Mucosa of stomach (tissue), 1 donor: Measurements from ENCODE around the gene CNR2.

Experiments used
- H3K27me3 ChIP-seq: one replicate; pipeline ENCODE4 v1.7.0; 2013; ENCODE audit warnings: mild to moderate bottlenecking, low read length; ENCODE audit not compliant: control insufficient read depth, insufficient read depth
- H3K36me3 ChIP-seq: one replicate; pipeline ENCODE4 v1.7.0; 2013; ENCODE audit warnings: low read length; ENCODE audit not compliant: control insufficient read depth, insufficient read depth
- H3K4me1 ChIP-seq: one replicate; pipeline ENCODE4 v1.7.0; 2013; ENCODE audit warnings: mild to moderate bottlenecking, low read length; ENCODE audit not compliant: control insufficient read depth, insufficient read depth
- H3K4me3 ChIP-seq: one replicate; pipeline ENCODE4 v1.7.0; 2013; ENCODE audit warnings: low read length
- H3K9ac ChIP-seq: one replicate; pipeline ENCODE4 v1.7.0; 2013; ENCODE audit warnings: mild to moderate bottlenecking, low read length, moderate library complexity
- H3K9me3 ChIP-seq: one replicate; pipeline ENCODE4 v1.7.0; 2013; ENCODE audit warnings: mild to moderate bottlenecking, low read length, moderate library complexity; ENCODE audit not compliant: control insufficient read depth
- donor health status: Pancreatic carcinoma.

Gene CNR2

GRCh38 chr1:23930861-23931490 is 17.8 kb upstream of the CNR2 start:
- H3K4me3 ChIP-seq = no peak overlapping the region
- H3K27me3 ChIP-seq = no peaks in the 10 kb centered on the region
- no peaks in the 10 kb centered on the region for H3K4me1 ChIP-seq
- H3K9ac ChIP-seq = no peak overlapping the region
- no peaks in the 10 kb centered on the region for H3K36me3 ChIP-seq
- no peaks in the 10 kb centered on the region for H3K9me3 ChIP-seq

DNA sequence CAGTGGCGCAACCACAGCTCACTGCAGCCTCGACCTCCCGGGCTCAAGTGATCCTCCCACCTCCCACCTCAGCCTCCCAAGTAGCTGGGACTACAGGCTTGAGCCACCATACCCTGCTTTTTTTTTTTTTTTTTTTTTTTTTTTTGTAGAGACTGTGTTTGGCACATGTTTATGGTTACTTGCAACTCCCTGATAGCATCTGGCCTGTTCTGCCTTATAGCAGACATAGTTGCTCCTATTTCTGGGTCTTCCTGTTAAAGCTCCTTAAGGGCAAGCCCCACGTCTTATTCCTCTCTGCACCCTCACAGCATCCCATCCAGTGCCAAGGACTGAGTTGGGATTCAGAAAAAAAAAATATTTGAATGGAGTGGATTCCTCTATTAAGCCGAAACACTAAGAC is 17.1 kb upstream of the CNR2 start:
- Histone ChIP-seq H3K9ac (no peak overlapping the region), H3K4me3 (no peak overlapping the region), H3K4me1 (no peaks in the 10 kb centered on the region), H3K36me3 (no peaks in the 10 kb centered on the region), H3K27me3 (no peaks in the 10 kb centered on the region), H3K9me3 (no peaks in the 10 kb centered on the region)

- no peaks in the 10 kb centered on the region for H3K9me3 ChIP-seq
- H3K4me1 ChIP-seq = peaks cover 3% of the 10 kb centered on the region
- no peaks in the 10 kb centered on the region for H3K36me3 ChIP-seq
- H3K27me3 ChIP-seq = no peaks in the 10 kb centered on the region
- H3K9ac ChIP-seq = no peak overlapping the region
- H3K4me3 ChIP-seq = no peak overlapping the region
Observed at GRCh38 chr1:23928789-23929188, 15.6 kb upstream of the CNR2 start.

DNA sequence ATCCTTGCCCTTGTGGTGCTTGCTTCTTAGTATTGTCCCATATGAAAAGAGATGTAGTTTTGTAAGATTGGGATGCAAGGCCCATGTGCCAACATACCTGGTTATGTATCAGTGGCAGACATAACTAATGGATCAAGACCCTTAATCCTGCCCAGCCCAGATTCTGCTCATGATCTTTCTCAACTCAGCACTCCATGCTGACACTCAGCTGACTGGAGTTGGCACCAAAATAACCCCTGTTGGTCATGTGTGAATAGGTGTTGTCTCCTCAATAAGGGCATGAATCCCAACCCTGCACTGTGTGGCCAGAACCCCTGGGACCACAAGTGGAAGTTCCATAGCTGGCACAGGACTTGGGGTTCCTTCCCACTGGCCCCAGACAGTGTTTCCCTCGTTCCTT is 13.9 kb upstream of the CNR2 start:
- H3K36me3 ChIP-seq = no peaks in the 10 kb centered on the region
- H3K4me1 ChIP-seq = peaks cover 7% of the 10 kb centered on the region
- no peaks in the 10 kb centered on the region for H3K27me3 ChIP-seq
- H3K9me3 ChIP-seq = no peaks in the 10 kb centered on the region
- H3K4me3 ChIP-seq = no peak overlapping the region
- no peak overlapping the region for H3K9ac ChIP-seq

DNA sequence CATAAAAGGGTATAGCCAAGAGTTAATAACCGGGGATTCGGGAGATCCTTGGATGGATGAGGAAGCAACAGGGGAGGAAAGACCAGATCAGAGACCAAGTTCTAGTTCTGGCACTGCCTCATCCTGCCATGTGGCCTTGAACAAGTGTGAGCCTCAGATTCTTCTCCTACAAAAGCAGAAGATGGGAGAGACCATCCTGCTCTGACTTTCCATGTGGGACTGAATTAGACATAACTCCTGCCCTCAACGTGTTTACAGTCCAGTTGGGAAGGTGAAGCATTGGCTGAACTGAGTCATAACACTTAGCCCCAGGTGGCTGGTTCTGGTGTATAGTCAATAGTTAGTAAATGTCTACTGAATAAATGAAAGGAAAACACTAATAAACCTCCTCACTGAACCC is 12.1 kb upstream of the CNR2 start:
- Histone ChIP-seq H3K4me1 (peaks cover 16% of the 10 kb centered on the region), H3K36me3 (no peaks in the 10 kb centered on the region), H3K9me3 (no peaks in the 10 kb centered on the region), H3K4me3 (no peak overlapping the region), H3K27me3 (no peaks in the 10 kb centered on the region), H3K9ac (no peak overlapping the region)

DNA sequence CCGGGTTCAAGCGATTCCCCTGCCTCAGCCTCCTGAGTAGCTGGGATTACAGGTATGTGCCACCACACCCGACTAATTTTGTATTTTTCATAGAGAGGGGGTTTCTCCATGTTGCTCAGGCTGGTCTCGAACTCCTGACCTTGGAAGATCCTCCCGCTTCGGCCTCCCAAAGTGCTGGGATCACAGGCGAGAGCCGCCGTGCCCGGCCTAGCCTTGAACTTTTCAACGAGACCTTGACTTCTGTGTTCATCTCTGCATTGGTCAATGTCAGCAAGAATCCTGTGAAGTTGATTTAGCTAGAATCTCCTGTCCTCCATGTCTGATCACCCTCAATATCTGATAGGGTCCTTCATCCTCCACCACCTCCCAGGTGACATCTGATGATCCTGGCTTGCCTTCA is 11.4 kb upstream of the CNR2 start:
- H3K4me1 ChIP-seq = peaks cover 22% of the 10 kb centered on the region
- H3K27me3 ChIP-seq = no peaks in the 10 kb centered on the region
- H3K4me3 ChIP-seq = no peak overlapping the region
- no peaks in the 10 kb centered on the region for H3K9me3 ChIP-seq
- H3K9ac ChIP-seq = no peak overlapping the region
- H3K36me3 ChIP-seq = no peaks in the 10 kb centered on the region

- H3K27me3 ChIP-seq = no peaks in the 10 kb centered on the region
- H3K4me1 ChIP-seq = peaks cover 23% of the 10 kb centered on the region
- H3K9me3 ChIP-seq = no peaks in the 10 kb centered on the region
- H3K9ac ChIP-seq = no peak overlapping the region
- H3K4me3 ChIP-seq = no peak overlapping the region
- H3K36me3 ChIP-seq = no peaks in the 10 kb centered on the region
Observed at GRCh38 chr1:23923592-23924499, 10.7 kb upstream of the CNR2 start.

GRCh38 chr1:23922321-23922943 is 9.3 kb upstream of the CNR2 start:
- Histone ChIP-seq H3K9ac (no peak overlapping the region), H3K9me3 (no peaks in the 10 kb centered on the region), H3K36me3 (no peaks in the 10 kb centered on the region)

DNA sequence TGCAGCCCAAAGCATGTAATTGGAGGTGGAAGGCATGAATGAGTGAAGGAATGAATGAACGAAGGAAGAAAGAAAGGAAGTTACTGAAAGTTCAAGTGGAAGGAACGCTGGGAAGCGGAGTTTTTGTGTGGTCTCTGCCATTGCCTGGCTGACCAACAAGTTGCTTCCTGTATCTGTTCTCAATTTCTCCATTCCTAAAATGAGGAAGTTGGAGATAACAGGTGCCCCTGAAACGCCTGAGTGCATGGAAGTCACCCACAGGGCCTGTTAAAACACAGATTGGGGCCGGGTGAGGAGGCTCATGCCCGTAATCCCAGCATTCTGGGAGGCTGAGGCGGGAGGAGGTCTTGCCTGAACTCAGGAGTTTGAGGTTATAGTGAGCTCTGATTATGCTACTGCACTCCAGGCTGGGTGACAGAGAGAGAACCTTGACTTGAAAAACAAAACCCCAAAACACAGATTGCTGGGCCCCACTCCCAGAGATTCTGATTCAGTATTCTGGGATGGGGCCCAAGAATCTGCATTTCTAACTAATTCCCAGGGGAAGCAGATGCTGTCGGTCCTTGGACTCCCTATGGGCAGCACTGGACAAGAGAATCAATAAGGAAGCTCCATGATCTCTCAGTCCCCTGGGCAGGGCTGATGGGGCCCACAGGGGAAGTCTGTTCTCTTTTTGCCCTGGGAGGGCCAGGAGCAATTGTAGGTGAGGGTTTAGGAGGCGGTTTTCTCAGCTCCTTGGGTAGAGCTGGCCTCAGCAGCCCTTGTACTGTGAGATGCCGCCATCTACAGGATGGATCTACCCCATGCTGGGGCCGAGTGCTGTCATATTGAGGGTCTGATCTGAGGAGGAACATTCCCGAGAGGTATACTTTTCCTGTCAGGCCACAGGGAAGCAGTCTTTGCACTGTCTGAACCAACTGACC is 3.3 kb upstream of the CNR2 start:
- Histone ChIP-seq H3K9ac (peak overlapping the region; percentile 10), H3K9me3 (no peaks in the 10 kb centered on the region), H3K4me3 (no peak overlapping the region)

More at GRCh38 chr1:23922321-23922943, 9.3 kb upstream of the CNR2 start:
- no peak overlapping the region for H3K4me3 ChIP-seq
- peaks cover 23% of the 10 kb centered on the region for H3K4me1 ChIP-seq
- H3K27me3 ChIP-seq = no peaks in the 10 kb centered on the region

GRCh38 chr1:23915466-23915865 is 2.3 kb upstream of the CNR2 start:
- H3K9me3 ChIP-seq = no peaks in the 10 kb centered on the region
- H3K27me3 ChIP-seq = no peaks in the 10 kb centered on the region
- H3K4me3 ChIP-seq = no peak overlapping the region
- H3K4me1 ChIP-seq = peaks cover 33% of the 10 kb centered on the region
- no peak overlapping the region for H3K9ac ChIP-seq
- H3K36me3 ChIP-seq = no peaks in the 10 kb centered on the region

More for the DNA sequence above, 3.3 kb upstream of the CNR2 start:
- Histone ChIP-seq H3K4me1 (peaks cover 40% of the 10 kb centered on the region), H3K36me3 (no peaks in the 10 kb centered on the region), H3K27me3 (no peaks in the 10 kb centered on the region)

DNA sequence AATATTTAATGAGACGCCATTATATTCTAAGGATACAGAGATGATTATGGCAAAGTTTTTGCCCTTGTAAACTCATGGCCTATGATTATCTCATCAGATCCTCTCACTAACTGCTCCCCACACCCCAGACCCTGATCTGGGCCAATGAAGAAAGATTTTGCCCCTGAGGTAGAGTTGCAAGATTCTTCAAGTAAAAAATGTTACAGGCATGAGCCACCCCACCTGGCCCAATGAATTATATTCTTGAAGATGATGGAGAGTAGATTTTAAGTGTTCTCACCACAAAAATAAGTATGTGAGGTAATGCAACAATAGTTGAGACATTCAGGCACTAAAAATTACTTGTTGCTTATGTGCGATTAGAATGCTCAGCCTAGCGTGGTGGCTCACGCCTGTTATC is 1.8 kb upstream of the CNR2 start:
- H3K36me3 ChIP-seq = no peaks in the 10 kb centered on the region
- no peak overlapping the region for H3K9ac ChIP-seq
- no peaks in the 10 kb centered on the region for H3K9me3 ChIP-seq
- H3K27me3 ChIP-seq = no peaks in the 10 kb centered on the region
- no peak overlapping the region for H3K4me3 ChIP-seq
- peaks cover 28% of the 10 kb centered on the region for H3K4me1 ChIP-seq
